Activated CD8-positive, alpha-beta memory T cell treated with anti-CD3 and anti-CD28 coated beads, Interleukin-2, amount 10 ng/mL, durations not matched to agents 7 days and 5 days (primary cell): Measurements from ENCODE around the gene ZSCAN25. TPM values are rescaled to one million over a fixed set of nuclear protein-coding genes. Genes with fewer than 3 reads are reported as not detected.

Experiments
- ATAC-seq: fragments of 150-1000 bp; cut with Tn5 transposase; one replicate; pipeline ENCODE4 v1.10.0; 2021; ENCODE audit warnings: moderate library complexity
- CTCF ChIA-PET: fragments of 350-600 bp; sonication (Branson Sonifier 250); formaldehyde crosslinking; loops from one replicate; lab custom pipeline; 2021; ENCODE audit warnings: antibody characterized with exemption; lab: Charles Lee
- DNase-seq: peaks from one replicate; pipeline ENCODE4 v3.0.0-alpha.2; 2020
- H3K27ac Mint-ChIP-seq: one replicate; pipeline ENCODE4 v1.8.0; 2021; ENCODE audit warnings: mild to moderate bottlenecking, mixed read lengths
- H3K27me3 Mint-ChIP-seq: one replicate; pipeline ENCODE4 v1.8.0; 2021; ENCODE audit warnings: mixed read lengths
- H3K36me3 Mint-ChIP-seq: one replicate; pipeline ENCODE4 v1.8.0; 2021; ENCODE audit warnings: mild to moderate bottlenecking, mixed read lengths
- H3K4me1 Mint-ChIP-seq: one replicate; pipeline ENCODE4 v1.8.0; 2021; ENCODE audit warnings: mixed read lengths
- H3K4me3 Mint-ChIP-seq: one replicate; pipeline ENCODE4 v1.8.0; 2021; ENCODE audit warnings: mild to moderate bottlenecking, moderate library complexity, mixed read lengths
- H3K9me3 Mint-ChIP-seq: one replicate; pipeline ENCODE4 v1.8.0; 2022; ENCODE audit warnings: low read depth, mixed read lengths
- total RNA-seq, 2 experiments: library from RNA; stranded (reverse); gene quantifications; one replicate each; pipeline ENCODE4 v1.2.3, GENCODE V29; 2021

Gene ZSCAN25
- total RNA-seq, 2 experiments from 2014 or later: 26.8 to 31.7 TPM

DNA sequence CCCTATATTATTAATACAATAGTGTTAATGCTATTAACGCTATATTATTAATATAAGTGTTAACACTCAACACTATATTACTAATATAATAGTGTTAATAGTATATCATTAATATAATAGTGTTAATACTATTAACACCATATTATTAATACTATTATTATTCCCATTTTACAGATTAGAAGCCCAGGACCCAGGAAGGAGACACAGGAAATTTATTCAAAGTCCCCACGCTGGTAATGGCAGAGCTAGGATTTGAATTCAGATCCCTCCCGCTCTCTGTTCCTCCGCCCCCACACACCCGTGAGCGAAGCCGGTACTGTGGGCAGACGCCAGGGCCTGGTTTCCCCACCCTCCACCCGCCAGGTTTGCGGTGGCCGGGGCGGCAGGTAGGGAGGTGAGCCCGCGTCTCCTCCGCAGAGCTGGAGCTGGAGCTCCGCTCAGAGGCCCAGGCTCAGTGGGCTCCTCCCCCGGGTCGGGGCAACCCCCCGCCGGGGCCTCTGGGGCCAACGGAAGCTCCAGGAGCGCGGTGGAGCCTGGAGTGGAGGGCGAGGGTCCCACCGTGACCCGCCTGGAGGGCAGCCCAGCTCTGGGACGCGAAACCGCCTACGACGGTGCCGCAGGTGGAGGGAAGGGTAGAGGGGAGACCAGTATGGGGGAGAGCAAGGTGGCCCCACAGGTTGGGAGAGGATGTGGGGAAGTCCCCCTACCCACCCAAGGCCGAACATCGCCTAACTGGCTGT lies 18.8 kb upstream of the ZSCAN25 start, which contains the start of gene TMEM225B:
Gene TMEM225B (plus strand): TSS at position 506 of the 740 bp plus-strand sequence. CDS start 6,122 bp downstream, outside the sequence.
- H3K4me3 Mint-ChIP-seq: no peak within 1 kb of the TSS
- no peaks in the 10 kb centered on the region for H3K27me3 Mint-ChIP-seq
- DNase-seq (no peak), ATAC-seq (no peak)
- peaks cover 2% of the 10 kb centered on the region for H3K4me1 Mint-ChIP-seq
- H3K36me3 Mint-ChIP-seq: no peaks in the 10 kb centered on the region
- CTCF ChIA-PET: interaction anchor here (0.7 to 1.0 kb wide), 2 partner anchors 18 to 151 kb away, joined by 3 read pairs; partner anchors contain the start of gene ZSCAN25
- H3K9me3 Mint-ChIP-seq: no peaks in the 10 kb centered on the region
- H3K27ac Mint-ChIP-seq: no peak within 1 kb of the TSS

DNA sequence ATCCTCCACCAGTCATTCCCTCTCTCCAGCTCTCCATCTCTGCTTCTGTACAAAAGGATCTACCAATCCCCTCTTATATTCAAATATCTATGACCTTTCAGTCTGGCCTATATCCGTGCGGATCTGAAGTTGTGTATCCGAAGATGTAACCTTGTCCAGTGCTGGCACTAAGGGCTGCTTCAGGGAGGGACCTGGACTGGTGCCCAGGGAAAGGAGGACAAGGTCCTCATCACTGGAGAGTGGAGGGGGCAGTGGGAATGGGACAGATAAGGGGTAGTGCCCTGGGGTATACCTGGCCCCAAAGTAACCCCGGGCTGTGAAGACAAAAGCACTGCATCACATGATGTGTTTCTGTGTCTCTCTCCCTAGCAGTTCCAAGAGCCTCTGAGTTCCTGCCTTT lies 16.9 kb upstream of the ZSCAN25 start:
- H3K27me3 Mint-ChIP-seq: no peaks in the 10 kb centered on the region
- no peak for DNase-seq
- no peaks in the 10 kb centered on the region for H3K36me3 Mint-ChIP-seq
- H3K4me1 Mint-ChIP-seq: peaks cover 4% of the 10 kb centered on the region
- no peak for ATAC-seq
- no peak overlapping the region for H3K27ac Mint-ChIP-seq
- H3K9me3 Mint-ChIP-seq: no peaks in the 10 kb centered on the region
- CTCF ChIA-PET: no interaction called here
- H3K4me3 Mint-ChIP-seq: no peak overlapping the region

DNA sequence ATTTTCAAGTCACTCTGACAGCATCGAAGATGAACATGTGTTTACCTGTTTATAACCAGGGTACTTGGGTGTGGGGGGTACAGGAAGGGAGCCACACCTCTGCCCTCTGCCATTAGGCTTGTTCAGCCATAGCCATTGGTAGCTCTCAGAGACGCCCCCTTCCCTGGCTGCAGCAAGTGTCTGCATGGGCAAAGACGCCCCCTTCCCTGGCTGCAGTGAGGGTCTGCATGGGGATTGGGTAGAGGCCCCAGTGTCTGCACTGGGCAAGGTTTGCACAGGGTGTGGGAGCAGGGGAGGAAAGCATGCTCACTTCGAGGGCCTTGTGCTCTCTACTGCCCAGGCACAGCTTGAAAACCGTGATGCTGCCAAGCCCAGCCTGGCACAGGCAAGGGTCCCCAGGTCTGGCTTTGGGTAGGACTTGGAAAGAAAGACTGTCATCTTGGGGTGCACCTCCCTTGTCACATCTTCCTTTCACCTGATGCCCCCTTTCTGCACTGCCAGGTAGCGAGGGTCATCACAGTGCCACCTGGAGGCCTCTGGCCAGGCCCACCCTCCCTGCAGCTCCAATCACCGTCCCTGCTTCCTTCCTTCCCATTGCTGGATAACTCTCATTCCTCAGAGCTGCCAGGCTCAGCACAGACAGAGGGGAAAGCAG lies 15.0 kb upstream of the ZSCAN25 start:
- Mint-ChIP-seq H3K4me3 (no peak overlapping the region), H3K27ac (no peak overlapping the region), H3K4me1 (peaks cover 4% of the 10 kb centered on the region), H3K36me3 (no peaks in the 10 kb centered on the region), H3K9me3 (no peaks in the 10 kb centered on the region), H3K27me3 (no peaks in the 10 kb centered on the region)
- CTCF ChIA-PET: interaction anchor here (1.1 to 1.5 kb wide), 2 partner anchors 14 to 25 kb away, joined by 3 to 4 read pairs; no protein-coding TSS in a partner anchor
- DNase-seq (no peak), ATAC-seq (no peak)

DNA sequence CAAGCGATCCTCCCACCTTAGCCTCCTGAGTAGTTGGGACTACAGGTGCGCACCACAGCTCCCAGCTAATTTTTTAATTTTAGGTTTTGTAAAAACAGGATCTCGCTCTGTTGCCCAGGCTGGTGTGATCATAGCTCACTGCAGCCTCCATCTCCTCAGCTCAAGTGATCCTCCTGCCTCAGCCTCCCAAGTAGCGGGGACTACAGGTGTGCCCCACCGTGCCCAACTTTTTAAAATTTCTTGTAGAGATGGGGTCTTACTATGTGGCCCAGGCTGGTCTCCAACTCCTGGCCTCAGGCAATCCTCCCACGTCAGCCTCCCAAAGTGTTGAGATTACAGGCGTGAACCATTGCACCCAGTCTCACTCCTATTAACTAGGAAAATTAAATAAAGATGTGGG lies 11.2 kb upstream of the ZSCAN25 start:
- ATAC-seq (no peak), DNase-seq (no peak)
- Mint-ChIP-seq H3K4me1 (peaks cover 4% of the 10 kb centered on the region), H3K27ac (no peak overlapping the region), H3K27me3 (no peaks in the 10 kb centered on the region), H3K36me3 (no peaks in the 10 kb centered on the region), H3K9me3 (no peaks in the 10 kb centered on the region), H3K4me3 (no peak overlapping the region)
- CTCF ChIA-PET: no interaction called here

DNA sequence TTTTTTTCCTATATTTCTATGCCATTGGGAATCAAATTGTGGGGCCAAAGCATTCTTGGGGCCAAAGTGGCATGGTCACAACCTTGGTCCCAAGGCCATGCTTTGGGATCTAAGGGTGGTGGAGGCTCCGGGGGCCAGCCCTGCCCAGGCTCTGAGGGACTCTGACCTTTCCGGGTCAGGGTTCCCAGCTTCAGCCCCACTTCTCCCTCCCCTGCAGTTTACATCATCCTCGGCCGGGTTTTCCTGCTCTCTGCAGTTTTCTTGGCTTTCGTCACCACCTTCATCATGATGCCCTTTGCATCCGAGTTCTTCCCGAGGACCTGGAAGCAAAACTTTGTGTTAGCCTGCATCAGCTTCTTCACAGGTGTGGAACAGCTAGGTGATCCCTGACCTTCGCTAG lies 10.2 kb upstream of the ZSCAN25 start:
- H3K27me3 Mint-ChIP-seq: no peaks in the 10 kb centered on the region
- ATAC-seq: no peak
- no peaks in the 10 kb centered on the region for H3K36me3 Mint-ChIP-seq
- H3K9me3 Mint-ChIP-seq: no peaks in the 10 kb centered on the region
- no peak for DNase-seq
- no peak overlapping the region for H3K27ac Mint-ChIP-seq
- CTCF ChIA-PET: no interaction called here
- peaks cover 4% of the 10 kb centered on the region for H3K4me1 Mint-ChIP-seq
- H3K4me3 Mint-ChIP-seq: no peak overlapping the region

GRCh38 chr7:99607548-99607947 lies 9.2 kb upstream of the ZSCAN25 start:
- Mint-ChIP-seq H3K4me3 (no peak overlapping the region), H3K27me3 (no peaks in the 10 kb centered on the region), H3K27ac (no peak overlapping the region), H3K9me3 (no peaks in the 10 kb centered on the region), H3K36me3 (no peaks in the 10 kb centered on the region), H3K4me1 (peaks cover 4% of the 10 kb centered on the region)
- DNase-seq: no peak
- CTCF ChIA-PET: no interaction called here
- ATAC-seq: no peak

DNA sequence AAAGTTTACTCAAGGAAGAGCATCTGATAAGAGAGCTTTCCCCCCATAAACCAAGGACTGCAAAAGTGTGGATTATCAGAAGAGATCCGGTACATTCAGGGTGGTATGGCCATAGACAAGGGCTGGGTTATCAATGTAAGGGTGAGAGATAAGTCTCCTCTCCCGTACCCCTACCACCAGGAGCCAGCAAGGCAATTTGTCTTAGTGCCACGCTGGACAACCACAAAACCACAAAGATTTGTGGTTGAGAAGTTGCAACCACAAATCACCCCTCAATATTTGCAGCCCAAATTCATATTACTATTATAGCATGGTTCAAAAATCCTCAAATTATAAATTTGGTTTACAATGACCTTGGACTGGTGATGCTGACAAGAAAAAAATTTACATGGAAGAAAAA lies 2.3 kb upstream of the ZSCAN25 start:
- peak overlapping the region; percentile 35 for H3K27ac Mint-ChIP-seq
- peaks cover 39% of the 10 kb centered on the region for H3K4me1 Mint-ChIP-seq
- CTCF ChIA-PET: interaction anchor here (0.6 kb wide), 1 partner anchor 10 kb away, joined by 3 read pairs; no protein-coding TSS in a partner anchor
- ATAC-seq: no peak
- H3K36me3 Mint-ChIP-seq: peaks cover 16% of the 10 kb centered on the region
- no peak overlapping the region for H3K4me3 Mint-ChIP-seq
- DNase-seq: no peak
- H3K27me3 Mint-ChIP-seq: no peaks in the 10 kb centered on the region
- no peaks in the 10 kb centered on the region for H3K9me3 Mint-ChIP-seq

- CTCF ChIA-PET: interaction anchor here (0.6 to 2.1 kb wide), 7 partner anchors 8 to 1745 kb away, joined by 3 to 10 read pairs (median 3); partner anchors contain the start of genes FAM200A and TMEM225B
- ATAC-seq (no peak), DNase-seq (no peak)
- Mint-ChIP-seq H3K4me3 (peak overlapping the region; percentile 90), H3K27me3 (no peaks in the 10 kb centered on the region), H3K27ac (peak overlapping the region; percentile 94), H3K36me3 (peaks cover 28% of the 10 kb centered on the region), H3K9me3 (no peaks in the 10 kb centered on the region), H3K4me1 (peaks cover 46% of the 10 kb centered on the region)
Measured at GRCh38 chr7:99615989-99616358, 772 bp upstream of the ZSCAN25 start.

- CTCF ChIA-PET: interaction anchor here (0.9 to 2.1 kb wide), 5 partner anchors 14 to 375 kb away, joined by 3 to 7 read pairs (median 3); partner anchors contain the start of gene TMEM225B
- H3K27ac Mint-ChIP-seq: peak overlapping the region; percentile 94
- H3K9me3 Mint-ChIP-seq: no peaks in the 10 kb centered on the region
- peaks cover 38% of the 10 kb centered on the region for H3K36me3 Mint-ChIP-seq
- ATAC-seq (no peak), DNase-seq (no peak)
- peak overlapping the region; percentile 90 for H3K4me3 Mint-ChIP-seq
- H3K4me1 Mint-ChIP-seq: peaks cover 54% of the 10 kb centered on the region
- no peaks in the 10 kb centered on the region for H3K27me3 Mint-ChIP-seq
Measured at GRCh38 chr7:99617192-99617781, 541 bp downstream of the ZSCAN25 start.

GRCh38 chr7:99618726-99619125 lies 2.0 kb downstream of the ZSCAN25 start:
- CTCF ChIA-PET: no interaction called here
- Mint-ChIP-seq H3K27ac (peak overlapping the region; percentile 94), H3K9me3 (no peaks in the 10 kb centered on the region)

GRCh38 chr7:99619571-99620130 lies 2.9 kb downstream of the ZSCAN25 start:
- peaks cover 73% of the 10 kb centered on the region for H3K4me1 Mint-ChIP-seq
- H3K27me3 Mint-ChIP-seq: no peaks in the 10 kb centered on the region
- CTCF ChIA-PET: no interaction called here
- peaks cover 56% of the 10 kb centered on the region for H3K36me3 Mint-ChIP-seq
- DNase-seq (no peak), ATAC-seq (no peak)
- H3K4me3 Mint-ChIP-seq: no peak overlapping the region
- no peak overlapping the region for H3K27ac Mint-ChIP-seq
- H3K9me3 Mint-ChIP-seq: no peaks in the 10 kb centered on the region

More at GRCh38 chr7:99618726-99619125, 2.0 kb downstream of the ZSCAN25 start:
- DNase-seq (no peak), ATAC-seq (no peak)
- Mint-ChIP-seq H3K36me3 (peaks cover 46% of the 10 kb centered on the region), H3K4me1 (peaks cover 68% of the 10 kb centered on the region), H3K4me3 (peak overlapping the region; percentile 90), H3K27me3 (no peaks in the 10 kb centered on the region)

DNA sequence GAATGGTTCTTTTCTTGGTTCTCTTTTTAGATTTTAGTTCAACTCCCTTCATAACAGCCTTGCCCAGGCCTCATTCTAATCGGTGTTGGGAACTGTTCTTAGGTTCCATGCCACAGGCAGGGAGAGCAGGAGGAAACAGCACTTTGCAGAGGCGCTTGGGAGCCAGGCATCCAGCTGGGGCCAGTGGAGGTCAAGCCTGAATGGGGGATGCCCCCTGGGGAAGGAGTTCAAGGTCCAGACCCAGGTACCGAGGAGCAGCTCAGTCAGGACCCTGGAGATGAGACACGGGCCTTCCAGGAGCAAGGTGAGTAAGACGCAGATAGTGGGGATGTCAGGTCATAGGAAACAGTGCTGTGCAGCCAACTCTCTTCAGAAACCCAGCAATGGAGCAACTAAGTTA lies 4.5 kb downstream of the ZSCAN25 start:
- Mint-ChIP-seq H3K4me1 (peaks cover 79% of the 10 kb centered on the region), H3K9me3 (no peaks in the 10 kb centered on the region), H3K36me3 (peaks cover 72% of the 10 kb centered on the region), H3K27me3 (no peaks in the 10 kb centered on the region), H3K27ac (peak overlapping the region; percentile 66), H3K4me3 (no peak overlapping the region)
- CTCF ChIA-PET: no interaction called here
- ATAC-seq (no peak), DNase-seq (no peak)

DNA sequence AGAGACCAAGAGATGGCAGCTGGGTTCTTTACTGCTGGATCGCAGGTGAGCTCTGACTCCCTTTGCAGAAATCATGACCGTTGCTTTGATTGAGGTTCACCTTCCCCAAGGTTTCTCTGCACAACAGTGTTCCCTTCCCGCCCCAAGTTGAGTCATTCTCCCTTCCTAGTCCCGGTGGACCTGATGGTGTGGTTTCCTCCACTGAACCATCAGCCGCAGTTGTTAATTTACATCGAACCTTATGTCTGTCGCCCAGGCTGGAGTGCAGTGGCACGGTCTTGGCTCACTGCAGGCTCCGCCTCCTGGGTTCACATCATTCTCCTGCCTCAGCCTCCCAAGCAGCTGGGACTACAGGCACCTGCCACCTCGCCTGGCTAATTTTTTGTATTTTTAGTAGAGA lies 5.8 kb downstream of the ZSCAN25 start:
- Mint-ChIP-seq H3K27ac (peak overlapping the region; percentile 96), H3K9me3 (no peaks in the 10 kb centered on the region), H3K36me3 (peaks cover 82% of the 10 kb centered on the region), H3K4me3 (no peak overlapping the region), H3K4me1 (peaks cover 78% of the 10 kb centered on the region), H3K27me3 (no peaks in the 10 kb centered on the region)
- ATAC-seq: no peak
- DNase-seq: no peak
- CTCF ChIA-PET: no interaction called here
